ENCODE data around the gene RAE1. TPM values are rescaled to one million over a fixed set of nuclear protein-coding genes. Genes with fewer than 3 reads are reported as not detected.

The RAE1 gene
- 10 to 100 TPM; 14.3 to 14.5 TPM for total RNA-seq
- long read RNA-seq, transcript RAE1-203 (12 exons, 2,639 nt): major isoform, 33 of 38 reads
- long read RNA-seq, partial matches to known transcripts: 1 of 38 reads
- long read RNA-seq, other reads (novel, unspliced or antisense): 2 of 38 reads

- peak; percentile 95 for DNase-seq
- peak; percentile 91 to 92 for ATAC-seq
- intact Hi-C loops (cut with DNase I): no loop called here
These were observed at the start of gene RAE1 for GRCh38 chr20:57351042-57351783. TSS of gene RAE1 (plus strand) at chr20:57351255. CDS start at chr20:57354039, 2,784 bp downstream.

DNA sequence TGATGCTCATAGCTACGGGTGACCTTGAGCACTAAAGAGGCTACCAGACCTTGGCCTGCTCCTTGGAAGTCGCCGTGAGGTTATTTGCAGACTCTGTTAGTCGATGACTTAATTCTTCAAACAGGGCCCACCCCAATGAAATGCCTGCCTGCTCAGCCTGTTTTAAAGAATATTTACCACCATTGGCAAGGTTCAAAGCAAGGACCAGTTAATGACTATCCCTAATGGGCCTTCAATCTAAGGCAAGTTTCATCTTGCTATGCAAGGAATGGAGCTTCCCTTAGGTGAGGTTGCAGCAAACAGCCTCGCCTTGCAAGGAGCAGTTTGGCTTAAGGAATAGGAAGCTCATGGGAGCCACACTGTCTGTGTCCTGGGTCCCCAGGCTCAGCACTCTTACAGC lies 44.3 kb upstream of the RAE1 start:
- intact Hi-C loops (cut with DNase I): no loop called here
- ATAC-seq (no peak), DNase-seq (no peak)

GRCh38 chr20:57308451-57309271 lies 42.4 kb upstream of the RAE1 start:
- ATAC-seq (no peak), DNase-seq (no peak)
- intact Hi-C loops (cut with DNase I): no loop called here

GRCh38 chr20:57309544-57310115 lies 41.4 kb upstream of the RAE1 start:
- intact Hi-C loops (cut with DNase I): no loop called here
- no peak for ATAC-seq
- no peak for DNase-seq

DNA sequence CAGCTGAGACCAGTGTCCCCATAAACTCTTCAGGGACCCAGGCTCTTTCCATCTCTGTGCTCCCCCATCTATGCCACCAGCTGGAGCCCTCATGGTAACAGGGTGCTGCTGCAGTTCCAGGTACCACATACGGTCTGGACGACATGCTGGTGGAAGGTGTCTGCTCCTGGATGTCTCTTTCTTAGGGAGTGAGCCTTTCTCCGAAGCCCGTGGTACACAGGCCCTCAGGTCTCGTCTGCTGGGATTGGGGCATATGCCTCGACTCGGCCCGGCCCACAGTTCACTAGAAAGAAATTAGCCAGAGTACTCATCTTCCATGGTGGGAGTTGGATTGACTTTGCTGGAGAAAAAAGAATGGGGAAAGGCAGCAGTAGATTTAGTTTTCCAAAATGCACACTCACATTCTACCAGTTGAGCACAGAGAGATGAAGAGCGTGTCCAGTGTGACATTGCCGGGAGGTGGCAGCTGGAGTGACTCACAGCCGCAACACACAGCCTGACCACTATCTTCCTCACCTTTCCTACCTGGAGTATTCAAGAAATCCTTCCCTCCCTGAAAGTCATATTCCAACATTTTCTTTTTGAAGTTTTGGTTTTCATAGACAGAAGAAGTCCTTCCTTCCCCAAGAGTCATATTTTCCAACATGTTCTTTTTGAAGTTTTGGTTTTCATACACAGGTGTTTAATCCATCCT lies 40.1 kb upstream of the RAE1 start:
- ATAC-seq (no peak), DNase-seq (no peak)
- intact Hi-C loops (cut with DNase I): no loop called here

- no peak for DNase-seq
- no peak for ATAC-seq
- intact Hi-C loops (cut with DNase I): no loop called here
These were observed 38.9 kb upstream of the RAE1 start for GRCh38 chr20:57312138-57312537.

- DNase-seq (no peak), ATAC-seq (no peak)
- intact Hi-C loops (cut with DNase I): no loop called here
These were observed 37.8 kb upstream of the RAE1 start for GRCh38 chr20:57313230-57313629.

GRCh38 chr20:57313951-57314350 lies 37.1 kb upstream of the RAE1 start:
- intact Hi-C loops (cut with DNase I): no loop called here
- no peak for ATAC-seq
- no peak for DNase-seq

- DNase-seq (no peak), ATAC-seq (no peak)
- intact Hi-C loops (cut with DNase I): no loop called here
These were observed 35.7 kb upstream of the RAE1 start for GRCh38 chr20:57315083-57315975.

GRCh38 chr20:57315976-57316480 lies 35.0 kb upstream of the RAE1 start:
- no peak for ATAC-seq
- DNase-seq: no peak
- intact Hi-C loops (cut with DNase I): no loop called here

GRCh38 chr20:57316795-57317201 lies 34.3 kb upstream of the RAE1 start:
- ATAC-seq (no peak), DNase-seq (no peak)
- intact Hi-C loops (cut with DNase I): no loop called here

- DNase-seq (no peak), ATAC-seq (no peak)
- intact Hi-C loops (cut with DNase I): no loop called here
These were observed 33.7 kb upstream of the RAE1 start for GRCh38 chr20:57317316-57317788.

- intact Hi-C loops (cut with DNase I): no loop called here
- ATAC-seq (no peak), DNase-seq (no peak)
These were observed 33.2 kb upstream of the RAE1 start for GRCh38 chr20:57317789-57318371.

GRCh38 chr20:57319584-57319983 lies 31.5 kb upstream of the RAE1 start:
- no peak for ATAC-seq
- intact Hi-C loops (cut with DNase I): no loop called here

DNA sequence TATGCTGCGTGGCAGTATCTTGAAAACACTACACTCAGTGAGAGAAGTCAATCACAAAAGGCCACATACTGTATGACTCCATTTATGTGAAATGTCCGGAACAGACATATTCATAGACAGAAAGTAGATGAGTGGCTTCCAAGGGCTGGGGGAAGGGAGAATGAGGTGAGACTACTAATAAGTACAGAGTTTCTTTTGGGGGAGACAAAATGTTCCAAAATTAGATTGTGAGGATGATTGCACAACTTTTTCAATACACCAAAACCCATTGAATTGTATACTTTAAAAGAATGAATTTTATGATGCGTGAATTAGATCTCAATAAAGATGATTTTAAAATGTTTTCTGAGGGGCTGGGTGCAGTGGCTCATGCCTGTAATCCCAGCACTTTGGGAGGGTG lies 30.7 kb upstream of the RAE1 start:
- intact Hi-C loops (cut with DNase I): no loop called here
- no peak for ATAC-seq
- no peak for DNase-seq

More at GRCh38 chr20:57319584-57319983, 31.5 kb upstream of the RAE1 start:
- DNase-seq: no peak

GRCh38 chr20:57321142-57321541 lies 29.9 kb upstream of the RAE1 start:
- intact Hi-C loops (cut with DNase I): no loop called here
- no peak for DNase-seq
- ATAC-seq: no peak

DNA sequence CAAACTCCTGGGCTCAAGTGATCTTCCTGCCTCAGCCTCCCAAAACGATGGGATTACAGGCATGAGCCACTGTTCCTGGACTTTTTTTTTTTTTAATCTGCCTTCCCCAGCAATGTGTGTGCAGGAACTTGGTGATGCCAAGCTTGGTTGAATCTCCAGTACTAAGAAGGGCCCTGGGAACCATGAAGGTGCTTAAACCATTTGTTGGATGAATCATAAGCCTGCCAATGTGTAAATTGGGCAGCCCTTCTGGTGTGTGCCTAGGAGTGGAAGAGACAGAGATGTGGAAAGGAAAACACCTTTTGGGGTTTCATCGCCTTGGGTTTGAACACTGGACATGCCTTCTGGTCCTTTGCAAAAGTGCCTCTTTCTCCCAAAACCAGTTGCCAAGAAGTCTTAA lies 28.6 kb upstream of the RAE1 start:
- no peak for ATAC-seq
- intact Hi-C loops (cut with DNase I): no loop called here

DNA sequence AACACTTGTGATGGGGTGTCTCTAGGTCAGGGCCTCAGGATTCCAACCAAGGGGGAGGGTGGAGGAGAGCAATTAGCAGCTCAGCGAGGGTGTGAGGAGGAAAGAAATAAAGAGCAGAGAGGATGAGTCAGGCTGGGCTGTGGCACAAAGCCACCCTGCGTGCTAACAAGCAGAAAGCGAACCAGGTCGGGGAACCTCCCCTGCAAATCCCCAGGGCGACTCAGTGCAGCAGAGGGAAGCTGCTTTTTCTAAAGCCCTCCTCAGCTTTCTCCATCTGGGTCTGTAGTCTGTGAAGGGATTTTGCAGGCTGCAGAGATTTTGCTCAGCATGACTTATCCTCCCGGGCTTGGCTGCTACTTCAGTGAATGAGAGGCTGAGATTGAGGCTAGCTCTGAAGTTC lies 28.0 kb upstream of the RAE1 start:
- DNase-seq: no peak
- intact Hi-C loops (cut with DNase I): no loop called here
- peak in 1 of 2 donors; percentile 81 for ATAC-seq

More for the DNA sequence above, 28.6 kb upstream of the RAE1 start:
- no peak for DNase-seq
